Left colon (tissue), 2 donors: ENCODE data around the gene PIK3R1. TPM values are rescaled to one million over a fixed set of nuclear protein-coding genes. Genes with fewer than 3 reads are reported as not detected.

Experiments
- ATAC-seq: fragments of 200-7000 bp; cut with Tn5 transposase; one replicate; pipeline ENCODE4 v1.9.1; 2020; ENCODE audit warnings: mild to moderate bottlenecking, moderate library complexity
- DNase-seq, 2 donors: peaks; one replicate each; pipeline ENCODE4 v3.0.0-alpha.2; 2020
- intact Hi-C, 2 donors: fragments of 100-400 bp; cut with DNase I in 1 of 2; cut with micrococcal nuclease in 1 of 2; formaldehyde crosslinking; loops; one replicate each; pipeline versions ENCODE4 v1.11.2 to v1.14.0; 2022; cut with DNase I, micrococcal nuclease
- total RNA-seq, 2 donors: library from RNA; stranded (reverse); fragmentation: NEBNext Ultra II Directional; extraction: Animal tissue kit (Norgen Biotek cat#: 25700); gene quantifications; one replicate each; pipeline ENCODE4 v1.2.1, GENCODE V29; 2021
- donor health status: DM: no; HTN: no; CAD: no.
- donor health status: DM: yes; HTN: yes; CAD: no.

PIK3R1 gene
- total RNA-seq, 2 donors from 2014 or later: 67.6 to 71.4 TPM

GRCh38 chr5:68261169-68261568 lies 45.6 kb downstream of the PIK3R1 start:
- ATAC-seq (no peak), DNase-seq (no peak)
- intact Hi-C loops: no loop called here

GRCh38 chr5:68261569-68262065 lies 46.1 kb downstream of the PIK3R1 start:
- DNase-seq: no peak
- intact Hi-C loops: no loop called here
- no peak for ATAC-seq

GRCh38 chr5:68264024-68264956 lies 48.7 kb downstream of the PIK3R1 start:
- intact Hi-C loops: no loop called here
- peak; percentile 73 for ATAC-seq

GRCh38 chr5:68265347-68265746 lies 49.8 kb downstream of the PIK3R1 start:
- peak; percentile 33 for ATAC-seq

More at GRCh38 chr5:68264024-68264956, 48.7 kb downstream of the PIK3R1 start:
- no peak for DNase-seq

GRCh38 chr5:68265822-68266395 lies 50.4 kb downstream of the PIK3R1 start:
- ATAC-seq (no peak), DNase-seq (no peak)
- intact Hi-C loops: no loop called here

More at GRCh38 chr5:68265347-68265746, 49.8 kb downstream of the PIK3R1 start:
- intact Hi-C loops: no loop called here
- no peak for DNase-seq

GRCh38 chr5:68266457-68266856 lies 50.9 kb downstream of the PIK3R1 start:
- peak; percentile 51 for ATAC-seq
- no peak for DNase-seq
- intact Hi-C loops: no loop called here

- no peak for DNase-seq
- intact Hi-C loops: no loop called here
- ATAC-seq: peak; percentile 16
Measured at GRCh38 chr5:68267066-68267465, 51.5 kb downstream of the PIK3R1 start.

- ATAC-seq: no peak
- intact Hi-C loops: no loop called here
- DNase-seq: no peak
Measured at GRCh38 chr5:68268101-68268851, 52.7 kb downstream of the PIK3R1 start.

GRCh38 chr5:68268852-68269130 lies 53.2 kb downstream of the PIK3R1 start:
- intact Hi-C loops: no loop called here
- ATAC-seq: no peak

GRCh38 chr5:68269820-68270219 lies 54.3 kb downstream of the PIK3R1 start:
- intact Hi-C loops: no loop called here
- no peak for ATAC-seq
- DNase-seq: no peak

More at GRCh38 chr5:68268852-68269130, 53.2 kb downstream of the PIK3R1 start:
- DNase-seq: no peak

GRCh38 chr5:68270399-68270975 lies 54.9 kb downstream of the PIK3R1 start:
- DNase-seq (no peak), ATAC-seq (no peak)
- intact Hi-C loops: no loop called here

GRCh38 chr5:68271124-68271523 lies 55.6 kb downstream of the PIK3R1 start:
- DNase-seq (no peak), ATAC-seq (no peak)
- intact Hi-C loops: no loop called here

- no peak for ATAC-seq
- intact Hi-C loops: no loop called here
- no peak for DNase-seq
Measured at GRCh38 chr5:68272289-68272688, 56.7 kb downstream of the PIK3R1 start.

GRCh38 chr5:68273717-68274409 lies 58.3 kb downstream of the PIK3R1 start:
- ATAC-seq (no peak), DNase-seq (no peak)
- intact Hi-C loops: no loop called here

- intact Hi-C loops: no loop called here
- DNase-seq (no peak), ATAC-seq (no peak)
Measured at GRCh38 chr5:68274847-68275651, 59.5 kb downstream of the PIK3R1 start.

- ATAC-seq (no peak), DNase-seq (no peak)
- intact Hi-C loops: no loop called here
Measured at GRCh38 chr5:68276740-68277139, 61.2 kb downstream of the PIK3R1 start.

- DNase-seq (no peak), ATAC-seq (peak; percentile 79)
- intact Hi-C loops: no loop called here
Measured at GRCh38 chr5:68277431-68277830, 61.9 kb downstream of the PIK3R1 start.

- DNase-seq (no peak), ATAC-seq (no peak)
- intact Hi-C loops: no loop called here
Measured at GRCh38 chr5:68279984-68280383, 64.4 kb downstream of the PIK3R1 start.
